GM21526 (cell line): ENCODE data around the gene SCP2D1.
"Not testable (repeated sequence)": the region's sequence is repeated elsewhere in the genome, so short reads cannot be mapped to it uniquely, and the experiment has no call there.

Experiments used
- ATAC-seq: cut with Tn5 transposase; IDR thresholded peaks from one replicate; pipeline ENCODE4 v1.9.1; 2021; ENCODE audit warnings: moderate library complexity; ENCODE audit not compliant: unreplicated experiment, low FRiP score

SCP2D1 gene

DNA sequence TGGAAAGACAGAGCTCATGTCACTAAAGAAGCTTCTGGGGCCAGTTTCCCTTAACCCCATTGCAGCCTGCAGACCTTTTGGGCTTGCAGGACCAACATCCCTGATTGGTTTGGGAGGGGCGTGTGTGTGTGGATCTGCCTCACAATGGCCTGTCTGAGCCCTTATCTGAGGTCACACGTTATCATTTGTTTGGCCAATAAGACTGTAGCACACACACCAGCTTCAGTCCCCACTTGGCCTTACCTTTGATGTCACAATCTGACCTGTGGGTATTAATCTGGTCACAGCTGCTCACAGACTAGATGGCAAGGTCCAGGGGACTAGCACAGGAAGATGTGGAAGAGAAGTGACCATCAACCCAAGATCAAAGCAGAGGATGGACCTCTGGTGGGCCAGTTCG lies at the start of gene SCP2D1:
SCP2D1 (plus strand) TSS at position 301 of the 400 bp plus-strand sequence; CDS start at position 334, 33 bp downstream.
- no peak for ATAC-seq

DNA sequence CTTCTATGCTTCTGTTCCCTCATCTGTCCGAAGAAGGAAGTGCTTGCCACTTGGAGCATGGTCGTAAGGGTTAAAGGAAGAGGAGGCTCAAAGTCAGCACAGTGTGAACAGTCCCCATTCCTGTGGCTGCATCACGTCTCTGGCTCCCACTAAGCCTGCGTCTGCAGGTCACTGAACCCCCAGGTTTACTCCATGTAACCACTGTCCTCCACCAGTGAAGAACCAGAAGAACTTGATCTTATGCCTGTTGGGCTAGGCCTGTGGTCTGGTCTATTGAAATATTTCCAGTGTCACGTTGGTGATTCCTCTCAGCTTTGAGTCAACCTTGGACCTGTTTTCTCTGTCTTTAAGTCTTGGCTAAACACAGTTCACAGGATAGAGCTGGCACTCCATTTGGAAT lies 45.9 kb upstream of the SCP2D1 start:
- no peak for ATAC-seq

DNA sequence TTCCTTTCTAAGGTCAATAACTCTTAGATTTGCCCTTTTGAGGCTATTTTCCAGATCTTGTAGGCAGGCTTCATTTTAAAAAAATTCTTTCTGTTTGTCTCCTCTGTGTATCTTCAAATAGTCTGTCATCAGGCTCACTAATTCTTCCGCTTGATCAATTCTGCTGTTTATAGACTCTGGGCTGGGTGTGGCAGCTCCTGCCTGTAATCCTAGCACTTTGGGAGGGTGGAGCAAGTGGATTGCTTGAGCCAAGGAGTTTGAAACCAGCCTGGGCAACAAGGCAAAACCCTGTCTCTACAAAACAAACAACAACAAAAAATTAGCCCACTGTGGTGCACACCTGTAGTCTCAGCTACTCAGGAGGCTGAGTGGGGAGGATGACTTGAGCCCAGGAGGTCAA lies 40.0 kb upstream of the SCP2D1 start:
- ATAC-seq = no peak

DNA sequence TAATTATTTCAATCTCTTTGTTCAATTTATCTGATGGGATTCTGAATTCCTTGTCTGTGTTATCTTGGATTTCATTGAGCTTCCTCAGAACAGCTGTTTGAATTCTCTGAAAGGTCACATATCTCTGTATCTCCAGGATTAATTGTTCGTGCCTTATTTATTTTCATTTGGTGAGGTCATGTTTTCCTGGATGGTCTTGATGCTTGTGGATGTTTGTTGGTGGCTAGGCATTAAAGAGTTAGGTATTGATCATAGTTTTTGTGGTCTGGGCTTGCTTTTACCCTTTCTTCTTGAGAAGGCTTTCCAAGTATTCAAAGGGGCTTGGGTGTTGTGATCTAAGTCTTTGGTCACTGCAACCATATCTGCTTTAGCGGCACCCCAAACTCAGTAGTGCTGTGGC lies 39.4 kb upstream of the SCP2D1 start:
- ATAC-seq = no peak

DNA sequence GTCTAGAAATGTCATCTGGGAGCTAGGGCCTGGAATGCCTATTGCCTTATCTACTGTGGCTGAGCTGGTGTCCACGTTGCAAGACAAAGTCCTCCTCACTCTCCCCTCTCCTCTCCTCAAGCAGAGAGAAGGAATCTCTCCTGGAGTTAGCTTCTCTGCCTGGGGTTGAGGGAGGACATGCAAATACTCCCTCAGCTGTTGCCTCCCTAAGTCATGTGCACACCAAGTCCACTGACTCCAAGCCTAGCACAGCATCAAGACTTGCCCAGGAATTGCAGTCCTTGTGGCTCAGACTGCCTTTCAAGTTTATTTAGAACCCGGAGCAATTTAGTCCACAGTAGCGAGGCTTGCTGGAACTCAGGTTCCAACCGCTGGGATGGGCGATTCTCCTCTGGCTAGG lies 38.0 kb upstream of the SCP2D1 start:
- no peak for ATAC-seq

DNA sequence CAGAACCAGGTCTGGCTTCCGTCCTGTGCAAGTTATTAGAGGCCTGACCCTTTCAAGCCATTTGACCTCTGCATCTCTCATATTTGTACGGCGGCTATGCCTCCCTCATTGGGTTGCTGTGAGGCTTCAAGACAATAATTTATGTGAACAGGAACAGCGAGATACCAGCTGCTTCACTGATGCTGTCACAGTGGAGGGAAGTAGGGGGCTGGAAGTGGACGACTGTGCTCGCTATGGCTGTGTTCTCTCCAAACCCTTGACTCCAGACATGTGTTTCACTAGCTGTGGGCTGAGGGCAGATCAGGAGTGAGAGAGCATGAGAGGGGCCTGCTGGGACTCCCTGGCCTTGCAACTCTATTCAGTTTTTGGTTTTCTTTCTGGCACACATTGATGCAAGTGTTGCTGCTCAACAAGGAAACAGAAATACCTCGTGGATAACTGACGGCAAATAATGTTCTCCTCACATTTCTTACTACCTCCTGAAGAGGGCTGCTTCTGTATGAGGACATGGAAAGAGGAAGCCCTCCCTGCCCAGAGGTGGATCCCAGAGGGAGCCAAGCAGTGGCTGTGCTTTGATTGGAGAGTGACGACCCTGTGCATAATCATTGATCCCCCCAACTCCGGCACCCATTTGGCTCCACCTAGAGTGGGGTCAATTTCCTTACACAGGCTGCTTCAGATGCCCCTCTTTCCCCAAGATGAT lies 34.7 kb upstream of the SCP2D1 start:
- ATAC-seq = no peak

DNA sequence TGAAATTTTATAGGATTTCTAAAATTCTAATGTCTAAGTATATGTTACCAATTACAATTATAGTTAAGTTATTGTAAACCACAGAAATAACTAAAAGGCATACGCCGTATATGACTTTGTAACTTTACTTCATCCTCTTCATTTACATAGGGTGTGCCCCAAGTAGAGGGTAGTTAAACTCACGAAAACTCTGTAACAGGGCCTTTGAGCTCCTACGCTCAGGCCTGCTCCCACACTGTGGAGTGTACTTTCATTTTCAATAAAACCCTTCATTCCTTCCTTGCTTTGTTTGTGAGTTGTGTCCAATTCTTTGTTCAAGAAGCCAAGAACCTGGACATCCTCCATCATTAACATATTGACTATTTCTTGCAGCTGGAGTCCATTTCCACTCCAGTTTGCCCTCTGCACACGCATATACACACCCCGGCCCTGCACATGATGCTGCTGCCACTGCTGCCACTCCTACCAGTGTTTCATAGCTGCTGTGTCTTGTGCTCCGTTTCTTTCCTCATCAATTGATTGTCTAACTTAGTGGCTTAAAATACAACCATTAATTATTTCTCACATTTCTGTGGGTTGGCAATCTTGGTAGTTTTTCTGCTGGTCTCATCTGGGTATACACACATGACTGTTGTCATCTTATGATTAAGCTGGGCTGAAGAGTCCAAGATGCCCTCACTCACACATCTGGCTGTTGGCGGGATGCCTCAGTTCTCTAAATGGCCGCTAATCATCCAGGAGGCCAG lies 33.0 kb upstream of the SCP2D1 start:
- ATAC-seq = no peak

DNA sequence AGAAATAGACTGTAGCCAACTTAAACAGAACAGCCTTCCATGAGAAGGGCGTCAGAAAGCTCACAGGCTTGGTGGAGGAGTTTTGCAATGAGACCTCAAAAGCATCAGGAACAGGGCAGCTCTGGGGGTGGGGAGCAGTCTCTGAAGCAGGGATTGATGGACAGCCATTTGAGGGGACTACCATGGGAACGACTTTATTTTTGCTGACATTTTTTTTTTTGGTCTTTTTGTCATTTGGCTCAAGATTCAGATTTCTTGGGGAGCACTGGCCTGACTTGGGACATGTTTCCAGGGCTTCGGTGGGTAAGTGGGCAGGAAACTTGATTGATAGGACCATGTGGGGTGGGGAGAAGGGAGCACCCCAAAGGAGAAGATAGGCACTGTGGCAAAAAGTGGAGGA lies 32.1 kb upstream of the SCP2D1 start:
- ATAC-seq = no peak

DNA sequence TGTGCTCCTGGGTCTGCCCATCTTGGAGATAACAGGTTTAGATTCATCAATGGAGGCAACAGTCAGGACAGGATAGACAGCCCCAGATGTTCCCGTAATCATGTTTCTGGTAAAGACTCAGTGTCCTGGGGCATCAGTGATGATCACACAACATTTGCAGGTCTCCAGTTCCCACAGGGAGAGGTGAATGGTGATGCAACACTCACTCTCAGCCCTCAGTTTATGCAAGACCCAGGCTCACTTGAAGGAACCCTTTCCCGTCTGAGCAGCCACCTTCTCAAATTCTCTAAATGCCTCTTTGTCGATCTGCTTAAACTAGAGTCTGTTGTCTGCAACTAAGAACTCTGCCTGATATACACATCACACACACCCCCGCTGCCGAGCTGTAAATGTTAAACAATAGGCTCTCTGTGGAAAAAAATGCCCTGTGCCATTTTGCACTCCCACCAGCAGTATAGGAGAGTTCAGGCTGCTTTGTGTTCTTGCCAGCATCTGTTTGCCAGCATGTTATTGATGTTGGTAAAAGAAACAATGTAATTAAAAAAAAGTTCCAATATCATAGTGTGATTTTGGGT lies 30.1 kb upstream of the SCP2D1 start:
- ATAC-seq = no peak

DNA sequence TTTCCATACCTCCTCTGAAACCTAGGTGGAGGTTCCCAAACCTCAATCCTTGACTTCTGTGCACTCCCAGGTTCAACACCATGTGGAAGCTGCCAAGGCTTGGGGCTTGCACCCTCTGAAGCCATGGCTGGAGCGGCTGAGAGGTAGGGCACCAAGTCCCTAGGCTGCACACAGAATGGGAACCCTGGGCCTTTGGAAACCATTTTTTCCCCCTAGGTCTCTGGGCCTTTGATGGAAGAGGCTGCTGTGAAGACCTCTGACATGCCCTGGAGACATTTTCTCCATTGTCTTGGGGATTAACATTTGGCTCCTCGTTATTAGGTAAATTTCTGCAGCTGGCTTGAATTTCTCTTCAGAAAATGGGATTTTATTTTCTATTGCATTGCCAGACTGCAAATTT lies 26.5 kb upstream of the SCP2D1 start:
- ATAC-seq = not testable (repeated sequence)

DNA sequence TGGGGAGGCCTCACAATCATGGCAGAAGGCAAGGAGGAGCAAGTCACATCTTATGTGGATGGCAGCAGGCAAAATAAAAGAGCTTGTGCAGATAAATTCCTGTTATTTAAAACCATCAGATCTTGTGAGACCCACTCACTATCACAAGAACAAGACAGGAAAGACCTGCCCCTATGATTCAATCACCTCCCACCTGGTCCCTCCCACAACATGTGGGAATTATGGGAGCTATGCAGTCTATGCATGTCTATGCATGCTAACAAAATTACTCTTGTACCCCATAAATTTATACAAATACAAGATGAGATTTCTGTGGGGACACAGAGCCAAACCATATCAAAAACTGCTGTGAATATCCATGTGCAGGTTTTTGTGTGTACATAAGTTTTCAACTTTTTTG lies 25.6 kb upstream of the SCP2D1 start:
- no peak for ATAC-seq

DNA sequence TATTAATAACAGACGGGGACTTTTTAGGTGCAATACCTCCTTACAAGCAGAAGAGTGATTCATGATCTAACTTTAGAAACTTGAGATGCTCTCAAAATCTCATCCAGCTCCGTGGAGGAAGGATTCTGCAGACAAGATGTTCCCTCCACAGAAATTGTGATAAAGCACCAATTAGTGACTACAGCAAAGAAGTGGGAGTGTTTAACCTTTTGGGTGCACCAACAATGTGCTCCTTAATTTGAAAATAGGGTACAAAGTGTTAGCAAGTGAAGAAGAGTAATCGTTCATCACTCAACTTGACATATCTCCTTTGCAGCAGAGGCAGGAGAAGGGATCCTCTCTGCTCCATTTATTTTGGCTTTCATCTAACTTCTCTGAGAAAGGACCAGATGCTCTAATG lies 22.8 kb upstream of the SCP2D1 start:
- no peak for ATAC-seq

DNA sequence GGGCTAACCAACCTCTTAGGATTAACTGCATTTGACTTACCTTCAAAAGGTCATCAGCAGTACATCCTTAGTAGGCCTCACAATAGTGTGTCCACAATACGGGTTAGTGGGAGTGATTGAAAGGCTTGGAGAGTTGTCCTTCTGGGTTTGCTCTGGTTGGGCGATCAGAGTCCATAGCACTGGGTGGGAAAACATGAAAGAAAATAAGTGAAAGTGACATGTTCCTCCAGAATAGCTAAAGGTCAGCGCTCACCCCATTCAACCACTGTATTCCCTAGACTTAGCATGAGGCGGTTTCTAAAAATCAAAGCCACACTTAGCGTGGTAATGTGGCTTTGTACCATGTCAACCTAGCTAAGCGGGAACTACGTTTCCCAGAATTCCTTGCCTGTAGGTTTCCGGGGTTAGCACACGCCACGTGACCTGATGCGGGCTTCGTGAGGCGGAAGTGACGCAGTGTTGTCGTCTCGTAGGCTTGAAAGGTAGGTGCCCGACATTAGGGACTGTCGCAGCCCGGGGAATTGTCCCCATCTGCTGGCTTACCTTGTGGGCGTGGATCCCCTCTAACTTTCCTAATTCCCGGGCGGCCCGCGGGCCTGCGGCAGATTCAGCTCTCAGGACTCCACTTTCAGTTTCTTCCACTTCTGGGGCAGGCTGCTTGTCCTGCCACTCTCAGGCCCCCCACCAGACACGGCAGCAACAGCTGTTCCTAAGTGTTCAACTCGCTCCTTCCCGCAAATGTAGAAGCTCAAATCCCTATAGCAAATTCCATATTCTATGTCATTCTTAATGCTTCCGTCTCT lies 19.8 kb upstream of the SCP2D1 start:
- peak; percentile 97 for ATAC-seq

DNA sequence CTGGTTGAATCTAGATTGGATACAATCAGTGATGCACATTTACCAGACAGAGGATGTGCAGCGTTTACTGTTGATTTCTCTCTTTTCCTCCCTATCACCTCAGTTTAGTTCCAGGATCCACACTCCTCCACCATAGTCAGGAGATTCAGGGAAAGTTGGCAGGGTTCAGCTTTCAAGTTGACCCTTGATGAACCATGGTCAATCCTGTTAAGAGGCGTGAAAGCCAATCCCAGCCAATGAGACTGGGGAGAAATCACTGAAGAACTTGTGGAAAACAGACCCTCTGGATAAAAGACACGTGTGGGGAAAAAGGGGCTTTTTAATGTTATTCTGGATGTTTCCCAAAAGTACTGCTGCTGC lies 19.2 kb upstream of the SCP2D1 start:
- no peak for ATAC-seq

DNA sequence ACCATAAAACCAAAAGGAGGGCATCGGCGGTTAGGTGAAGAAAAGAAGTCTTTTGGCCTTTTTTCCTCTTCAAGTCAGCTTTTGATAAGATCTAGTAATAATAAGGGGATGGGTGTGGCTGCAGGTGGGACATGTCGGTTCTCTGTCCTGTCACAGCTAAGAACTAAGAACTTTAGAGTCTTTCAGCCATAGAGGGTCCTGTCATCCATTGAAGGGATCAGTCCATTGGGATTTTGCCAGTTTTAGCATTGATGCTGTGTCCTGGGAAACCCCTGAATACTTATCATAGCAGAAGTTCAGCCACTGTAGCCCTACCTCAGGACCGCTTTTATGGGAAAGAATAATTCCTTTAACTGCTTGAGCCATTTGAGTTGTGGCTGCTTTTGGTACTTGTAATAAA lies 18.2 kb upstream of the SCP2D1 start:
- no peak for ATAC-seq

DNA sequence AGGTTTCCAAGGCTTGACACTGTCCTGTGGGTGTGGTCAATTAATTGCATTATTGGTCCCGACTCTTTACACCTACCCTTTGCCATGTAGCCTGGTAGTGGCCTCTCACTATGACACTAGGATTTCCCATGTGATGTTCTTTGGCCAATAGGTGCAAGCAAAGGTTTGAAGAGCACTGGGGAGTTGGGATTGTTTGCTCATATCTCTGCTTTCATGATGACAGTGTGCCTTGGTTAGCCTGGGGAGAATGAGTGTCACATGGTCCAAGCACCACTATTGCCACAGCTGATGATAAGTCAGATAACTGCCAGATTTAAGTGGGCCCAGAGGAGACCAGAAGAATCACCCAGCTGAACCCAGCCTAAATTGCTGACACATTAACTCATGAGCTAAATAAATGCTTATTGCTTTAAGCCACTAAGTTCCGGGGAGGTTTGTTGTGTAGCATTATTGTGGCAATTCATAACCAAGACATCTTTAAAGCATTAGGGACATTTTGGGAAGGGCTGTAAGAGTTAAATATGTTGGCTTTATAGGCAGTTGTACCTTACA lies 17.2 kb upstream of the SCP2D1 start:
- no peak for ATAC-seq

DNA sequence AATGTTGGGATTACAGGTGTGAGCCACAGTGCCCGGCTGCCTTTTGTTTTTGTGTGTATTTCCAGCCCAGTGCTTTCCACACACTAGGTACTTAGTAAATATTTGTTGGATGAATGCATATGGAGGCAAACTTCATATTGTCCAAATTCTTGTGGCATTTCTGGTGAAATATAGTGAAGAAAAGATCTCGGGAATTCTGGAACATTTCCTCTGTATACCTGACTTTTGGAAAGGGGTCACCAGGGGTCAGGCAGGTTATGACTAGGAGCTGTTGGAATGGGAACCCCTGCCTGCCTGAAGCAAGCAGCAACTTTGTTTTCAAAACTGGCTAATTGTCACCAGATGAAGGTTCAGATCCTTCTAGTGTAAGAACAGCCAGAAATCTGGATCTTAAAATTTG lies 12.1 kb upstream of the SCP2D1 start:
- ATAC-seq = no peak

DNA sequence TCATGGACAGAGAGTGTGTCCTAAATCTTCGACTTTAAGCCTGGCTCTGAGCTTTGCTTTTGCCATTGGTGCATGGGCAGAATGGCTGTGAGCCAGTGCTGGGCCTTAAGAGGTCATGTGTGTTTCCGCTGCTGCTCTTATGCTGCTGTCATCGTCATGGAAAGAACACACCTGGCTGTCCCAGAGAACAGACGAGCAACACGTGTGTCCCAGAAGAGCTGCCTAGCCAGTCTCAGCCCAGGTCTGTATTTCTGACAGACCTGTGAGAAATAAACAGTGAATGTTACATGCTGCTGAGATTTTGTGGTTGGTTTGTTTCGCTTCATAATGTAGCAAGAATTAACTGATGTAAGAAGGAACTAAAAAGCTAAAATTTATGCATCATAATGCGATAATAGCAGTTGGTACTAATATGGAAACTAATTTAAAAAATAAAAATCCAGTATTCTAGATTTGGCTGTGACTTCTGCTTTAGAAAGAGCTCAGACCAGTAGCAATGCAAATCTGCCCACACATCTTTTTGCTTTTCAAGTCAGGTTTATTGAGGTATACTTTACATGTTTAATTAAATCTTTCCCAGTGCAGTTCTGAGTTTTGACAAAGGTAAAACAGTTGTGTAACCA lies 11.5 kb upstream of the SCP2D1 start:
- ATAC-seq = peak; percentile 72

DNA sequence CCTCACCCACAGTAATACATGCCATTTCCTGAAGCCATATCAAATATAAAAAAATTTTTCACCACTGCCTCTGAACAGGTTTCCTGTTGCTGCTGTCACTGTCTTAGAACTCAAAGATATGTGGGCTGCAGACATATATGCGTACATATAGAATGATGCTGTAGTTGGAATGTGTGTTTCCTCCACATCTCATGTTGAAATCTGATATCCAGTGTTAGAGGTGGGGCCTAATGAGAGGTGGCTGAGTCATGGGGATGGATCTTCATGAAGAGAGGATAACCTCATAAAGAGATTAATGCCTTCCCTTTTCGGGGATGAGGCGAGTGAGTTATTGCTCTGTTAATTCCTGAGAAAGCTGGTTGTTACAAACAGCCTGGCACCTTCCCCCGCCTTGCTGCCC lies 7.7 kb upstream of the SCP2D1 start:
- ATAC-seq = no peak

DNA sequence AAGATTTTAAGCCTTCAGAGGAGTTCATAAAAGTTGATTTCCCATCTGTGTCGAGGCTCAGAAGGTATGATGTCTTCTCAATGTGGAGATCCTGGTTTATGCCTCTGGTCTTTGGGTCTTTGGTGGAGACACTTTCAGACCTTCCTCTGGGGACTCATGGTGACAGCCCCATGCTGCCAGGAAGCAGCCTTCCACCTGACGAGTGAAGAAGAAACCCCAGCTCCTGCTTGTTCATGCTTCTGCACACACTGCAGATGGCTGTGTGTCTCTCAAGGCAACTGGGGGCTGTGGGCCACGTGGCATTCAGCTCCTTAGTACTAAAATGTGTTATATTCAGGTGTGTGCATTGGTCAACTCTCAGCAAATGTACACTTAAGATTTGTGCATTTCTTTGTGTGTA lies 4.9 kb upstream of the SCP2D1 start:
- ATAC-seq = no peak
